ENCODE measurements around the gene KRT31. TPM values are rescaled to one million over a fixed set of nuclear protein-coding genes. Genes with fewer than 3 reads are reported as not detected.
A peak's percentile ranks its signal among the peaks of the same experiment; 100 is the strongest.

Gene KRT31
- total RNA-seq, 4 donors from 2014 or later: not detected

DNA sequence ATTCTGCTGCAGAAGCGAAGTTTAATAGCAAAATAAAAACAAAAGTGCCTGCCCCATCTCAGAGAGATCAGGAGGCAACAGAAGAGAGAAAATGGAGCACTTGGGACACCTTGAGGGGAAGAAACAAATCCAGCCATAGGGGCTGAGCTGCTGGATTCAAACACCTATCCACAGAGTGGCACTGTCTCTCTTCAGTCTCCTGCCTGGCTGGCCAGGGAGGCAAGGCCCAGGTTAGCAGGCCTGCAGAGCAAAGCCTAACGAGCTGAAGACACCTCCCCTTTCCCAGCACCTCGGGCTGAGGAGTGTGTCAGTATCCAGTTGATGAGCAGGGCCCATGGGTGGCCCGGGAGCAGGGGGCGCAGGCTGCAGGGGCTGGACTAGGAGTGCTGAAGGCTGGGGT lies 8.8 kb upstream of the KRT31 start:
- Histone ChIP-seq H3K4me1 (peaks cover 0 to 10% (median 0%) of the 10 kb centered on the region in 4 donors), H3K36me3 (no peaks in the 10 kb centered on the region), H3K27ac (no peak overlapping the region), H3K9me3 (no peaks in the 10 kb centered on the region), H3K4me3 (no peak overlapping the region), H3K27me3 (no peaks in the 10 kb centered on the region)
- TF ChIP-seq EP300 (IDR thresholded peaks at IDR 0.05): no peak
- TF ChIP-seq POLR2A (IDR thresholded peaks at IDR 0.05): no peak
- TF ChIP-seq, protein P1, sequence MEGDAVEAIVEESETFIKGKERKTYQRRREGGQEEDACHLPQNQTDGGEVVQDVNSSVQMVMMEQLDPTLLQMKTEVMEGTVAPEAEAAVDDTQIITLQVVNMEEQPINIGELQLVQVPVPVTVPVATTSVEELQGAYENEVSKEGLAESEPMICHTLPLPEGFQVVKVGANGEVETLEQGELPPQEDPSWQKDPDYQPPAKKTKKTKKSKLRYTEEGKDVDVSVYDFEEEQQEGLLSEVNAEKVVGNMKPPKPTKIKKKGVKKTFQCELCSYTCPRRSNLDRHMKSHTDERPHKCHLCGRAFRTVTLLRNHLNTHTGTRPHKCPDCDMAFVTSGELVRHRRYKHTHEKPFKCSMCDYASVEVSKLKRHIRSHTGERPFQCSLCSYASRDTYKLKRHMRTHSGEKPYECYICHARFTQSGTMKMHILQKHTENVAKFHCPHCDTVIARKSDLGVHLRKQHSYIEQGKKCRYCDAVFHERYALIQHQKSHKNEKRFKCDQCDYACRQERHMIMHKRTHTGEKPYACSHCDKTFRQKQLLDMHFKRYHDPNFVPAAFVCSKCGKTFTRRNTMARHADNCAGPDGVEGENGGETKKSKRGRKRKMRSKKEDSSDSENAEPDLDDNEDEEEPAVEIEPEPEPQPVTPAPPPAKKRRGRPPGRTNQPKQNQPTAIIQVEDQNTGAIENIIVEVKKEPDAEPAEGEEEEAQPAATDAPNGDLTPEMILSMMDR (IDR thresholded peaks at IDR 0.05): no peak
- 58 to 66% methylated on average over 5 of the region's 5 CpGs for WGBS, 2 donors
- no peak for DNase-seq (ENCODE audit: low spot score in 2 of 2)

DNA sequence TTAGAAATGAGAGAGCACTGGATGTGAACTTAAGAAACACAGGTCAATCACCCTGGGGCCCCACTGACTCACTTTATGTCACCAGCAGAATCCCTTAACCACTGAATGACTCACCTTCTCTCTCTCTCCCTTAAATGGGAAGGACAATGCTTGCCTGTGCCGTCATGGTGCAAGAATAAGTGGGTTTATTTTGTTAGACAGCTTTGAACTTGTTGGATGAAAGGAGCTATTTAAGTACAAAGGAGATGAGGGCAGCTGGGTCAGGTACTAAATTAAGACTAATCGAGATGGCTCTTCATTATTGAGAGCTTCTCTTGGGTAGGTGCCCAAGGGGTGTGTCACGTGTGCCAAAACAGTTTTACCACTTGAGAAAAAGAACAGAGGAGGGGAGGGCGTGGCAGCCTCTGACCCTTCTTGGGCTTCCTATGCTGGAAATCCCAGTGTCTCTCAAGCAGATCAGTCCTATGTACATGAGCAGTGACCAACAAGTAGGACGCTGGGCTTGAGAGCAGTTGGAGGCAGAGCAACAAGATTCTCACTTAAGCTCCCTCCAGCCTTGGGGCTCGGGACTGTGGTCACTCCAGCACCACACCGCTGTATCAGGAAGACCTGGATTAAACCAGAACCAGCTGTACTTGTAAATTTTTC lies 6.7 kb upstream of the KRT31 start:
- Histone ChIP-seq H3K9me3 (no peaks in the 10 kb centered on the region), H3K36me3 (no peaks in the 10 kb centered on the region), H3K4me1 (peaks cover 0 to 10% (median 0%) of the 10 kb centered on the region in 4 donors), H3K27me3 (no peaks in the 10 kb centered on the region), H3K4me3 (no peak overlapping the region), H3K27ac (peak overlapping the region in 1 of 4 donors; percentile 15)
- no peak for DNase-seq (ENCODE audit: low spot score in 2 of 2)
- TF ChIP-seq EP300 (IDR thresholded peaks at IDR 0.05) (no peak), POLR2A (IDR thresholded peaks at IDR 0.05) (no peak)
- TF ChIP-seq, protein P1 (IDR thresholded peaks at IDR 0.05): no peak
- 45 to 48% methylated on average over 7 of the region's 7 CpGs for WGBS, 2 donors

DNA sequence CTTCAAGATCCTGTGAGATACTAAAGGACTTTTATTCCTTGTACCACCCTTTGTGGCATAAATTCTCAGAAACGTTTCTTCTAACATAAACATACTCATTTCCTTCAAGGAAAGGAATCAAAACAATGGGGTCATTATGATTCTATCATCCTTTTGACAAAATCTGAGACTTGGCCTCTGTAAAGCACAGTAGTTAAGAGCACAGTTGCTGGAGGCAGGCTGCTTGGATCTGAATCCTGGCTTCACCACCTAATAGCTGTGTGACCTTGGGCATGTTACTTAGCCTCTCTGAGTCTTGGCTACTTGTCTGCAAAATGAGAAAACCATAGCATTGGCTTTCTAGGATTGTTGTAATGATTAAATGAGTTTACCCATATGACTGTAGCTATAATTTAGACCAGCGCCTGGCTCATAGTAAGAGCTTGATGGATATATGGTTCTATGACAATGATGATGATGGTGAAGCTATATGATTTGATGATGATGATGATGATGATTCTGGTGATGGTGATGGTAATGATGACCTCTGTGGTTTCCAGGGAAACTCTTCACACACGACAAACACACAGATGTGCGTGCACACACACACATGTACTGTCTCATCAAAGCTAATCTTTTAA lies 6.1 kb upstream of the KRT31 start:
- H3K9me3 ChIP-seq: no peaks in the 10 kb centered on the region
- DNase-seq (ENCODE audit: low spot score in 2 of 2): no peak
- H3K27ac ChIP-seq: no peak overlapping the region
- TF ChIP-seq, protein P1 (IDR thresholded peaks at IDR 0.05): no peak
- TF ChIP-seq EP300 (IDR thresholded peaks at IDR 0.05): no peak
- TF ChIP-seq POLR2A (IDR thresholded peaks at IDR 0.05): no peak
- H3K27me3 ChIP-seq: no peaks in the 10 kb centered on the region
- no peak overlapping the region for H3K4me3 ChIP-seq
- WGBS, 2 donors: 61 to 68% methylated on average over 4 of the region's 4 CpGs
- no peaks in the 10 kb centered on the region for H3K36me3 ChIP-seq
- H3K4me1 ChIP-seq: peaks cover 0 to 10% (median 0%) of the 10 kb centered on the region in 4 donors

DNA sequence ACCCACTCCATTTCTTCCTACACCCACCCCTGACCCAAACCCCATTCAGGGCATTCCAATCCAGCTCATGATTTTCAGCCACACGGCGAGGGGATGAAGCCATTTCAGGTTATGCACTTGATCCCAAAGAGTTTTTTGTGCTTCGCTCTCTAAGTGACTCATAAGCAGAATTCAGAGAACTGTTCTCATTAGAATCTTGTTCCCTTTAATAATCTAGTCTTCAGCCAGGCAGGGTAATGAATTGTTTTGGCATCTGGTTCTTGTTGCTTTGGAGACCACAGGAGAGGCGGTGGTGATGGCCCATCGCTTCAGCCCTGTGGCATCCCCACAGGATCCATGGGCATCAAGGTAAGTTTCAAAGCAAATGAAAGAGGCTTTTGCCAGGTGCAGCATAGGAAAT lies 4.8 kb upstream of the KRT31 start:
- no peaks in the 10 kb centered on the region for H3K9me3 ChIP-seq
- no peak overlapping the region for H3K4me3 ChIP-seq
- 73 to 77% methylated on average over 5 of the region's 5 CpGs for WGBS, 2 donors
- peaks cover 0 to 10% (median 0%) of the 10 kb centered on the region in 4 donors for H3K4me1 ChIP-seq
- H3K36me3 ChIP-seq: no peaks in the 10 kb centered on the region
- no peak for TF ChIP-seq POLR2A (IDR thresholded peaks at IDR 0.05)
- TF ChIP-seq EP300 (IDR thresholded peaks at IDR 0.05): no peak
- H3K27me3 ChIP-seq: no peaks in the 10 kb centered on the region
- H3K27ac ChIP-seq: no peak overlapping the region
- no peak for DNase-seq (ENCODE audit: low spot score in 2 of 2)

DNA sequence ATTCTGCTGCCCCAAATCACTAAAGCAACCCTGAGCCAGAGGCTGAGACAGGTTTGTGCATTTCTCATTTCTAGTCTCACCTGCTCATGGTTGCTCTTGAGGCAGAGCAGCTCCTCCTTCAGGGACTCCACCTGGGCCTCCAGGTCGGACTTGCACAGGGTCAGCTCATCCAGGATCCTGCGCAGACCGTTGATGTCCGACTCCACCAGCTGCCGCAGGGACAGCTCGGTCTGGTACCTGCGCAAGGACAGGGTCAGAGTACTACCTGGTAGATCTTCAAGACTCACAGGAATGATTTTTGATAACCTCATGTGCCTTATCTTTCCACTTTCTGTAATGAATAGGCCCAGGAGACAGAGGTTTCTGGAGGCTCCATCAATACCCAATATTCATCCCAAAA lies 1.1 kb downstream of the KRT31 start:
- Histone ChIP-seq H3K27me3 (no peaks in the 10 kb centered on the region), H3K36me3 (no peaks in the 10 kb centered on the region), H3K4me1 (peaks cover 0 to 5% (median 0%) of the 10 kb centered on the region in 4 donors), H3K4me3 (no peak overlapping the region), H3K27ac (no peak overlapping the region), H3K9me3 (no peaks in the 10 kb centered on the region)
- no peak for TF ChIP-seq EP300 (IDR thresholded peaks at IDR 0.05)
- TF ChIP-seq, protein P1 (IDR thresholded peaks at IDR 0.05): no peak
- TF ChIP-seq POLR2A (IDR thresholded peaks at IDR 0.05): no peak
- WGBS, 2 donors: 94 to 97% methylated on average over 7 of the region's 7 CpGs
- no peak for DNase-seq (ENCODE audit: low spot score in 2 of 2)
